NCI-H345 (cell line): ENCODE measurements around the gene TNS1.

Source experiments
- DNase-seq: peaks from one replicate; lab custom pipeline; 2025; lab: John Stamatoyannopoulos, UW

Gene TNS1

DNA sequence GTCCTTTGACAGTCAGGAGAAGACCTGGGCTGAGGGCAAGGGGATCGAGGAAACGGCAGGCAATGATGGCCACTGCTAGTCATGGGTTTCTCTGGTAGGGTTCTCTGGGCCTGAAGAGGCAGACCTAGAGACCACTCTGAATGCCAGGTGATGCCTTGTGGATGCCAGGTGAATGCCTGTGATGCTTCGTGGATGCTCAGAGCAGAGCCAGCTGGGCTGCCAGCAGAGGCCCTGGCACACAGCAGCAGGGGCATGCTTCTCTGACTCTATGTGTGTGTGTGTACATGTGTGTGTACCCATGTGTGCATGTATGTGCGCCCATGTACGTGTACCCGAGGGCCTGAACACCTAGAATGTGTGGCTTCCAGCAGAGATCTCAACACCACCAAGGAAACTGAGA lies 172.0 kb downstream of the TNS1 start:
- DNase-seq = no peak

DNA sequence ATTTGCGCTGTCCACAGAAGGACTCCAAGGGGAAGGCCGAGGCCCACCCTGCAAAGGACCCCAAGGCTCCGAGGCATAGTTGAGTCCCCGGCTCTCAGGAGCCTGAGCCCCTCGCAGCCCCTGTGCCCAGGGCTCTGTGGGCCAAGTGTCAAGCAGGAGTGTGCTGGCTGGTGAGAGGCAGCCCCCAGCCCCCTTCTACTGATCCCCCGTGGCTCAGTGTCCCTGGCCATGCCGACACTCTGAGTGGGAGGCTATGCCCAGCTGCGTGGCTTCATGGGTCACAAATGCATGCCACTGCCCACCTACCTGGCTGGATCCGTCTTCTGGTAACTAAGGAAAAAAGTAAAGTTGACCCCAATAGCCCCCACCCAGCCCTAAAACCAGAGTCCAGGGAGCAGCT lies 172.7 kb downstream of the TNS1 start:
- no peak for DNase-seq

DNA sequence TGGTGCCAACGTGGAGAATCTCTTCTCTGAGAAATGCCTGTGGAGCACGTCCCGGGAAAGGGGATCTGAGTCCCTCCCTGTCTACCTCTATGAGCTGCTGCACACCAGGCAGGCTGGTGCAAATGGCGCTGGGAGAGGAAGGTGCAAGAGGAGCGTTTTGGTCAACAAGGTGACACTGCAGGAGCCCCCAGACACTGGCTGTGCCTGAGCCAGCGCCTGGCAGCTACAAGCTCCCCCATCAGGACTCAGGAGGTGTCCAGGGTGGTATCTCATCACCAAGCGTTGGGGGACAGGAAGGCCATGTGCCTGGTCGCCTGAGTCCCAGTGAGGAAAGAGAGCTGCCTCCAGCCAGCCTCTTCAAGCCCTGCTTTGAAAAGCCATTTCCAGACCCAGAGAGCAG lies 173.4 kb downstream of the TNS1 start:
- DNase-seq = no peak

DNA sequence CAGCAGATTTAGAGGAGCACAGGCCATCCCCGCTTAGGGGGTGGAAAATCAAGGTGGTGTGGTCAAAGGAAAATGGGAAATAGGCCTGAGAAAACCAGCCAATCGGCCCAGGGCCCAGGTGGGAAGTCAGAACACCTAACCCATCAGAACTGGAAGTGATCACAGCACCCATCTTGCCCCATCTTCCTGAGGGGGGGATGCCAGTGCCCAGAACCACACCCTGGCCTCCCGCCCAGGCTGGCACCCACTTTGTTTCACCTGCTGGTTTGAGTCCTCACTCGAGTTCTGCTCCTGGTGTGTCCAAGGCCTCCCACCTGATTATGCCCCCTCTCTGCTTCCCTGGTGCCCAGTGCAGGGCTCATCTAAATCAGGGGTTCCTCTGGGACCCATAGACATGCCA lies 174.5 kb downstream of the TNS1 start:
- DNase-seq = no peak

DNA sequence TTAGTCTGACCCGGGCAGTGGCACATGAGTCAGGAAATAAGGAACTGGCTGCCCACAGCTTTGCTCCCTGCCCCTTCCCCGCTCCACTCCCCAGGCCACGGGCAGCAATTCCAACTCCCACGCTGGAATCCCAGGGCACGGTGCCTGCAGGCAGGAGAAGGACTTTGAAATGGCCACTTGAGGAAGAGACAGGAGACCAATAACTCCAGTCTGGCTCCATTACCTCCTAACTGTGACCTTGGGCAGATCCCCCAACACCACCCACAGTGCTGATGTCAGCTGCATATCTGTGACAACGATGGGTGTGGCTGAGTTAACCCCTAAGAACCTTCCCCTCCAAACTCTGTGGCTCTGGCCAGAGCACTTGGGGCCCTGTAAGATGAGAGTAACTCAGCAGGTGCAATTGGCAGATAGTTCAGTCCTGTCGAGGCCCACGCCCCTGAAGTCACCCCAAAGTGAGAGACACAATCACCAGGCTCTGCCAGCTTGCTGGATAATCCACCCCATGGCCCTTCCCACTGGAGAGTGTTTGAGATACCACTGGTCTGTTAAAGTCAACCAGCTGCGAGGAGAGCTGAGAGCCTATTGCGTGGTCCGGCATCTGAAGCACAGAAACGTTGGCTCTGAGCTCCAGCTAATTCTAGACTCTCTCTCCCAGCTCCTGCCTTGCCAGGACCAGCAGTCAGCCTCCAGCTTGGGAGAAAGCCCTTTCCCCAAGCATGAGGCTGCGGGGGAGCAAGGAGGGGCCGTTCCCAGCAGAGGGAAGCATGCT lies 175.2 kb downstream of the TNS1 start:
- DNase-seq = no peak

GRCh38 chr2:217826991-217827390 lies 175.8 kb downstream of the TNS1 start:
- no peak for DNase-seq

DNA sequence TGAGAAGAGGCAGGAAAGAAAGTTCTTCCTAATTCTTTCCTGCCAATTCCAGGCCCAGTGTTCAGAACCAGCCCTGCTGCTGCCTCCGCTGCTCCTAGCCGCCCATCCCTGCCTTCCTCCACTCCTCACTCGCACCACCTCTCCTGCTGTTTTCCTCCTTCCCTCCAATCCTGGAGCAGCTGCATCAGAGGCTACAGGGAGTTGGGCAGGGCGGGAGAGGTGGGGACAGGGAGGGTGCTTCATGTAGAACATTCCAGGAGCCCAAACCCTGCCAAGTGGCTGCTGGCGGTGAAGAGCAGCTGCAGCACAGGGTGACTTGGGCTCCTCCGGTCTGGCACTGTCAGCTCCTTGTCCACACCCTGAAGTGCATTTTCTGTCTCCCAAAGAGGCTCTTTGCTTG lies 176.3 kb downstream of the TNS1 start:
- DNase-seq = no peak

GRCh38 chr2:217825469-217826235 lies 177.1 kb downstream of the TNS1 start:
- no peak for DNase-seq

GRCh38 chr2:217824223-217824622 lies 178.6 kb downstream of the TNS1 start:
- DNase-seq = no peak

GRCh38 chr2:217823626-217824025 lies 179.2 kb downstream of the TNS1 start:
- no peak for DNase-seq

GRCh38 chr2:217822296-217823252 lies 180.2 kb downstream of the TNS1 start:
- no peak for DNase-seq

- no peak for DNase-seq
These were observed 181.2 kb downstream of the TNS1 start for GRCh38 chr2:217821536-217822147.

GRCh38 chr2:217820904-217821303 lies 181.9 kb downstream of the TNS1 start:
- DNase-seq = no peak

- DNase-seq = no peak
These were observed 182.5 kb downstream of the TNS1 start for GRCh38 chr2:217820091-217820819.

- DNase-seq = no peak
These were observed 184.4 kb downstream of the TNS1 start for GRCh38 chr2:217818293-217818850.

DNA sequence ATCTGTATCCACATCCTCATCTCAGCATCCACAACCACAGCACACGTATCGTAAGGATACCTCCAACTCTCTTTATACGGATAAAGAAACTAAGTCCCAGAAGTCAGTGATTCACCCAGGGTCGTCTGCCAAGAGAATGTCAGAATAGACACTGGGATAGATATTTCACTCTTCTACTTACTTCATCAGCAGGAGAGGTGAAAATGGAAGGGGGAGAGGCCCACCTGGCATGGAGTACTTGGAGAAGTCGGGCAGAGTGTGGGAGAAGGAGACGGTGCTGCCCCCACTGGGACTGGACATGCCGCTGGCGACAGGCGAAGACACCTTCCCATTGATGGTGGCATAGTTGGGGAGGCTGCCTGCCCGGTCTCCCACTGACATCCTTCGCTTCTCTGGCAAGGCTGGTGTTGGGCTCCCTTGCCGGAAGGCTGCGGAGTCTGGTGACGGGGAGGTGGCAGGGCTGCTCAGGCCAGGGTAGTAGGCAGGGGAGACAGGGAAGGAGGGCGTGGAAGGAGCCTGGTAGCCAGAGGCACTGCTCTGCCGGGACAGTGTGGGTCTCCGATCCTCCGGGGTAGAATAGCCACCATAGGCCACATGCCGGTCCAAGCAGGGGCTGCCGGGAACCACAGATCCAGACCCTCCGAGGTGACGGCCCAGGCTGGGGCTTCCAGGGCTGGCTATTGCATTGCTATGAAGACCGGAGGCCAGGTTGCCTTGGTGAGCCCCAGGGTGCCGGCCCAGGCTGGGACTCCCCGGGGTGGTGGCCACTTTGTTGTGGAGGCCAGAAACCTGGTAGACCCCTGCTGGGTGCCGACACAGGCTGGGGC lies 185.1 kb downstream of the TNS1 start:
- DNase-seq = no peak

DNA sequence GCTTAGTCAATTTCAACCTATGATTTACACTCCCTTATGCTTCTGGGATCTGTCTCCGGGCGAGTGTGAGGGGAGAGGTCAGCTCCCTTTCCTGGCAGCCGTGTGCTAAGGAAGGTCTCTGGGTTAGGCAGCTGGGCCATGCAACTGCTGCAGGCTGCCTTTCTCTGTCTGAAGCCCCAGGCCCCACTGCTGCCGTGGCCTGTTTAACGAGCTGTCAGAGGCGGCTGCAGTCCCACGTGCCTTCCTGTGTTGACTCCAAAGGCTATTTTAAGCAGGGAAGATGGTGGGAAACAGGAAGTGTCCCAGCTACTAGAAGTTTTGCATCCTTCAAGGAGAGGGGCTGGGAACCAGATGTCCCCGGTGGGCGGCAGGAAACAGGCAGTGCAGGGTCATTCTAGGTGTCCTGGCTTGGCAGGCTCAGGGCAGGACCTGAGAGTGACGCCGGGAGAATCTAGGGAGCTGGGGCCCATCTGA lies 186.4 kb downstream of the TNS1 start:
- no peak for DNase-seq

- DNase-seq = no peak
These were observed 189.0 kb downstream of the TNS1 start for GRCh38 chr2:217813828-217814227.

DNA sequence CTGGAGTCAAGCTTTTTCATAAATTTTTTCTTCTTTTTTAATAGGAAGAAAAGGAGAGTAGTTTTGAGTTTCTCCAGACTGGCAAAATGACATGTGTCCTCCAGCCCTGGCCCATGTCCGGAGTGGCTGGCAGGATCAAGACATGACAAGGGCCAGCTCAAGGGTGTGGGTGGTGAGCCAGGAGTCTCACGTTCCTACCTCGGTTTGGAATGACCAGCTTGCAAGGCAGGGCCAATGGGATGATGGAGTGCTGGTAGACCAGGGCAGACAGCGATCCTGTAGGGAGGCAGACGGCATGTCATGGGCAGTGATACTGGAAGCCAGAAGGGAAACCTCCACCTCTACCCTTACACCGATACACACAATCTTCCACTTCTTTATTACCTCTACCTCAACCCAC lies 190.6 kb downstream of the TNS1 start:
- no peak for DNase-seq

DNA sequence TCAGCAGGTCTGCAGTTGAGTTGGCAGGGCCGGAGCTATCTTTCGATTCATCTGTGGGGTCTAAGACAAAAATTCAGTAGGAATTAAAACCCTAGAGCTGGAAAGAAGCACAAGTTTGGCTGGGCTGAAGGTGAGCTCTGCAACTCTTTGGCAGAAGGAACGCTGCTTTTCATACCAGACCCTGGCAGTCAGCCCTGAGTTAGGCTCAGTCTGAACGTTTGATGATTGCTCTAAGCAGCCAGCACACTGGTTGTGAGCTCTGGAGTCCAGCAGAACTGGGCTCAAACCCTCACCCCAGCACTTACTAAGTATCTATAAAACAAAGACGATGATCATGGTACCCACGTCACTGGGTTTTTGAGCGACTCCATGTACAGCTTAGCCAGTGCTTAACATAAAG lies 192.5 kb downstream of the TNS1 start:
- no peak for DNase-seq
